ENCODE measurements around the gene NRSN2.

NRSN2 gene

GRCh38 chr20:404088-404487 is 57.2 kb downstream of the NRSN2 start:
- H3K27ac ChIP-seq (ENCODE audit: low read length), result no peak overlapping the region
- no peak overlapping the region for H2AFZ ChIP-seq (ENCODE audit: low read length)
- H3K4me3 ChIP-seq (ENCODE audit: low read length), result no peak overlapping the region
- H3K4me1 ChIP-seq (ENCODE audit: low read length), result peaks cover 18% of the 10 kb centered on the region
- no peaks in the 10 kb centered on the region for H3K36me3 ChIP-seq (replicated peaks; ENCODE audit: insufficient read depth, low read length)
- no peaks in the 10 kb centered on the region for H3K9me3 ChIP-seq (replicated peaks; ENCODE audit: insufficient read depth, low read length)
- peaks cover 10% of the 10 kb centered on the region for H3K79me2 ChIP-seq (ENCODE audit: low read length)
- no peak overlapping the region for H3K9ac ChIP-seq (ENCODE audit: low read length)
- no peak for DNase-seq
- H3K27me3 ChIP-seq (replicated peaks; ENCODE audit: insufficient read depth, low read length), result no peaks in the 10 kb centered on the region
- TF ChIP-seq, protein P1, sequence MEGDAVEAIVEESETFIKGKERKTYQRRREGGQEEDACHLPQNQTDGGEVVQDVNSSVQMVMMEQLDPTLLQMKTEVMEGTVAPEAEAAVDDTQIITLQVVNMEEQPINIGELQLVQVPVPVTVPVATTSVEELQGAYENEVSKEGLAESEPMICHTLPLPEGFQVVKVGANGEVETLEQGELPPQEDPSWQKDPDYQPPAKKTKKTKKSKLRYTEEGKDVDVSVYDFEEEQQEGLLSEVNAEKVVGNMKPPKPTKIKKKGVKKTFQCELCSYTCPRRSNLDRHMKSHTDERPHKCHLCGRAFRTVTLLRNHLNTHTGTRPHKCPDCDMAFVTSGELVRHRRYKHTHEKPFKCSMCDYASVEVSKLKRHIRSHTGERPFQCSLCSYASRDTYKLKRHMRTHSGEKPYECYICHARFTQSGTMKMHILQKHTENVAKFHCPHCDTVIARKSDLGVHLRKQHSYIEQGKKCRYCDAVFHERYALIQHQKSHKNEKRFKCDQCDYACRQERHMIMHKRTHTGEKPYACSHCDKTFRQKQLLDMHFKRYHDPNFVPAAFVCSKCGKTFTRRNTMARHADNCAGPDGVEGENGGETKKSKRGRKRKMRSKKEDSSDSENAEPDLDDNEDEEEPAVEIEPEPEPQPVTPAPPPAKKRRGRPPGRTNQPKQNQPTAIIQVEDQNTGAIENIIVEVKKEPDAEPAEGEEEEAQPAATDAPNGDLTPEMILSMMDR (IDR thresholded peaks at IDR 0.05; ENCODE audit: low read length), result no peak
- no peak for TF ChIP-seq EZH2 (optimal IDR thresholded peaks at IDR 0.05; ENCODE audit: low read depth, low read length)
- TF ChIP-seq EZH2phosphoT487 (IDR thresholded peaks at IDR 0.05; ENCODE audit: low read length), result no peak
- H3K4me2 ChIP-seq (ENCODE audit: low read depth, low read length), result no peak overlapping the region
- H3F3A ChIP-seq (ENCODE audit: insufficient read depth, low read length), result peaks cover 10% of the 10 kb centered on the region
- no peaks in the 10 kb centered on the region for H4K20me1 ChIP-seq (ENCODE audit: insufficient read depth, low read length)
- H3K9me2 ChIP-seq (replicated peaks; ENCODE audit: insufficient read depth, low read length), result no peaks in the 10 kb centered on the region
